Hematopoietic multipotent progenitor cell treated with erythropoietin and hydrocortisone succinate and interleukin-3 and kit ligand, for 4 days (in vitro differentiated cells): ENCODE results near the gene NINJ1.
A peak's percentile ranks its signal among the peaks of the same experiment; 100 is the strongest.

ENCODE experiments used
- DNase-seq: peaks from one replicate; pipeline ENCODE4 v3.0.0-alpha.2; 2015

The NINJ1 gene

GRCh38 chr9:93086447-93087224, 47.4 kb downstream of the NINJ1 start:
- no peak for DNase-seq

GRCh38 chr9:93085676-93086075, 48.4 kb downstream of the NINJ1 start:
- DNase-seq = no peak

GRCh38 chr9:93084471-93084881, 49.6 kb downstream of the NINJ1 start:
- no peak for DNase-seq

- DNase-seq = peak; percentile 46
These were observed 50.2 kb downstream of the NINJ1 start for GRCh38 chr9:93083592-93084470.

GRCh38 chr9:93082841-93083411, 51.1 kb downstream of the NINJ1 start:
- peak; percentile 58 for DNase-seq

- no peak for DNase-seq
These were observed 52.1 kb downstream of the NINJ1 start for GRCh38 chr9:93081931-93082330.

- no peak for DNase-seq
These were observed 52.9 kb downstream of the NINJ1 start for GRCh38 chr9:93081081-93081529.

GRCh38 chr9:93080406-93080805, 53.6 kb downstream of the NINJ1 start:
- no peak for DNase-seq

- DNase-seq = no peak
These were observed 54.7 kb downstream of the NINJ1 start for GRCh38 chr9:93079371-93079770.

- no peak for DNase-seq
These were observed 56.2 kb downstream of the NINJ1 start for GRCh38 chr9:93077811-93078210.

- no peak for DNase-seq
These were observed 56.7 kb downstream of the NINJ1 start for GRCh38 chr9:93077367-93077766.

GRCh38 chr9:93076792-93077128, 57.3 kb downstream of the NINJ1 start:
- no peak for DNase-seq

GRCh38 chr9:93076101-93076791, 57.8 kb downstream of the NINJ1 start:
- DNase-seq = no peak

GRCh38 chr9:93072383-93072795, 61.7 kb downstream of the NINJ1 start:
- DNase-seq = peak; percentile 66
